Left forelimb (tissue), 1 donor: ENCODE data around the gene OR2B2.
"Not testable (repeated sequence)": the region's sequence is repeated elsewhere in the genome, so short reads cannot be mapped to it uniquely, and the experiment has no call there.

Source experiments
- DNase-seq: peaks from one replicate; pipeline ENCODE4 v3.0.0-alpha.2; 2018; ENCODE audit warnings: low spot score

The OR2B2 gene

GRCh38 chr6:27911956-27912446, at the start of gene OR2B2:
TSS of gene OR2B2 (minus strand) at chr6:27912396. CDS start at chr6:27912319, 77 bp downstream.
- no peak for DNase-seq

DNA sequence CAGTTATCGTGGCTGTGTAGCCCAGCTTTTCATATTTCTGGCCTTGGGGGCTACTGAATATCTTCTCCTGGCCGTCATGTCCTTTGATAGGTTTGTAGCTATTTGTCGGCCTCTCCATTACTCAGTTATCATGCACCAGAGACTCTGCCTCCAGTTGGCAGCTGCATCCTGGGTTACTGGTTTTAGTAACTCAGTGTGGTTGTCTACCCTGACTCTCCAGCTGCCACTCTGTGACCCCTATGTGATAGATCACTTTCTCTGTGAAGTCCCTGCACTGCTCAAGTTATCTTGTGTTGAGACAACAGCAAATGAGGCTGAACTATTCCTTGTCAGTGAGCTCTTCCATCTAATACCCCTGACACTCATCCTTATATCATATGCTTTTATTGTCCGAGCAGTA, 45.3 kb upstream of the OR2B2 start:
- no peak for DNase-seq

DNA sequence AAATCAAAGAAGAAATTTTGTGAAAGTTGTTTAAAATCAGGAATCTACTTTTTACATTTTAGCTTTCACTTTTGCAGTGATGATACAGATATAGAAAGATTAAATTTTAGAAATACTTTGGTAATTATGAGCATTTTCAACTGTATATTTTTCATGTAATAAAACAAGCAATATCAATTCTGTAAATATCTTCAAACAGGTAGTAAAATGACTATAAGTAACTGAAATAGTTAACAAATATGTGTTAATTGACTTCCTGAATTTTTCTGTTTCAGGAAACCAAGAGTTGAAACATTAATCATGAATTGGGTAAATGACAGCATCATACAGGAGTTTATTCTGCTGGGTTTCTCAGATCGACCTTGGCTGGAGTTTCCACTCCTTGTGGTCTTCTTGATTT, 44.7 kb upstream of the OR2B2 start, which contains the start of gene OR2B6:
TSS of gene OR2B6 (plus strand) at position 301 of the 400 bp plus-strand sequence. CDS start at position 301, 0 bp downstream.
- no peak for DNase-seq

DNA sequence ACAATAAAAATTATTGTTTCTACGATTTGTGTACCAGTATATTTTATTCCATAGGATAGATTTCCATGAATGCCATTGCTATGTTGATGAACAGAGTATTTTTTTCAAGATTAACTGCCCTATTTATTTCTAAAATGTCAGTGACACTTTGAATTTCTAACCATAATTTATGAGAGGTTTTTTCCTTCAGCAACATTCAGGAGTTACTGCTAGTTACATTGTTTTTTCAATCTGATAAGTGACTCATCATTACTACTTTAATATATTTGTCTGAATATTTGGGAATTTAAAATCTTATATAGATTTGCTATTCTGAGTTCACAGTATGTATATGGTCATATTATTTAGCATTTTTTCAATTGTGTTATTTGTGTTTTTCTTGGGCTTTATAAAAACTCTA, 38.8 kb upstream of the OR2B2 start:
- no peak for DNase-seq

- DNase-seq: no peak
Observed at GRCh38 chr6:27948237-27948636, 36.0 kb upstream of the OR2B2 start.

DNA sequence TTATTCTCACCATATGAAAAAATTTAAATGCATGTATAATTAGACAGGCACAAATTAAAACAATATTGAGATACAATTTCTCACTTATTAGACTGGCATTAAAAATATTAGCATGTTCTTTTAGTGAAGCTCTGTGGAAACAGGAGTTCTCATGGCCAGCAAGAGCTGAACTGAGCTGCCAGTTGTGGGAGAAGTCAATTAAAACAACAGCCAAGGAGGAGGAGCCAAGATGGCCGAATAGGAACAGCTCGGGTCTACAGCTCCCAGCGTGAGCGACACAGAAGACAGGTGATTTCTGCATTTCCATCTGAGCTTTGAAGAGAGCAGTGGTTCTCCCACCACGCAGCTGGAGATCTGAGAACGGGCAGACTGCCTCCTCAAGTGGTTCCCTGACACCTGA, 30.9 kb upstream of the OR2B2 start:
- DNase-seq: not testable (repeated sequence)

DNA sequence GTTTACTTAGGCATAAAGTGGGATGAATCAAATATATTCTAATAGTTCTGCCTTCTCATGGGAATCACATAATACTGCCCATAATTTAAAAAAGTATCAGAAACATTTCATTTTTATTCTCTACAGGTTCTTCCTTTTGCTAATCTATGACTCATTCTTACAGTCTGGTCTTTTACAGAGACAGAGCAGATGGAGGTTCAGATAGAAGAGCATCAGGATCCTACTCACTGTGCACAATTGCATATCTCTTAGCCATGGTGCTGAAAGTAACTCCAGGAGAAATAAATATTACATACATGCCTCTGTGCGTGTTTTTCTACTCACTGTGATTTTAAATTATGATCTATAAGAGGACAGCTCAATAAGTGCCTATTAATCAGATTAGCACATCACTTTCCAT, 28.6 kb upstream of the OR2B2 start:
- no peak for DNase-seq

- no peak for DNase-seq
Observed at GRCh38 chr6:27931209-27931608, 19.0 kb upstream of the OR2B2 start.

DNA sequence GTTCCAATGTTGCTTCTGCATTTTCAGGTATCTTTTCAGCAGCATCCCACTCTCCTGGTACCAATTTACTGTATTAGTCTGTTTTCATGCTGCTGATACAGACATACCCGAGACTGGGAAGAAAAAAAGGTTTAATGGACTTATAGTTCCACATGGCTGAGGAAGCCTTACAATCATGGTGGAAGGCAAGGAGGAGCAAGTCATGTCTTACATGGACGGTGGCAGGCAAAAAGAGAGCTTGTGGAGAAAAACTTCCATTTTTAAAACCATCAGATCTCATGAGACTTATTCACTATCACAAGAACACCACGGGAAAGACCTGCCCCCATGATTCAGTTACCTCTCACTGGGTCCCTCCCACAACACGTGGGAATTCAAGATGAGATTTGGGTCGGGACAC, 17.7 kb upstream of the OR2B2 start:
- DNase-seq: not testable (repeated sequence)

GRCh38 chr6:27928041-27928440, 15.8 kb upstream of the OR2B2 start:
- DNase-seq: not testable (repeated sequence)

DNA sequence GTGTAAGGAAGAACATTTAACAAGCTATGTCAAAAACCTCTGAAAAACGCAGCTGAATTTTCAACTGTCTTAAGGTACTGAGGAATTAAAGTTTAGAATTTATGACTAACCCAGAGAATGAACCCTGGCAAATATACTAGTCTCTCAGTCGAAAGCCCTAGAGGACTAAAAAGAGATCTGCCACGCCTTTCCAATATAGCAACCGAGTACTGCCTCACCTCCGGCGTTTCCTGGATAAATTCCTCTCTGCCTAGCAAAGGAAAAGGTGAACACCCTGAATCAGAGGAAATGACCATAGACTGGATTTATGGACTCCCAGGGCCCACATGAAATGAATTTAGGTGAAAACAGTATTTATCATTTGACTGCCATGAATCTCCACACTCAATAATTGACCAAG, 12.0 kb upstream of the OR2B2 start:
- no peak for DNase-seq

GRCh38 chr6:27922949-27923348, 10.8 kb upstream of the OR2B2 start:
- DNase-seq: no peak

GRCh38 chr6:27908017-27908416, 4.2 kb downstream of the OR2B2 start:
- no peak for DNase-seq

- peak; percentile 92 for DNase-seq
Observed at GRCh38 chr6:27902335-27903314, 9.6 kb downstream of the OR2B2 start.

- no peak for DNase-seq
Observed at GRCh38 chr6:27901801-27902200, 10.4 kb downstream of the OR2B2 start.

DNA sequence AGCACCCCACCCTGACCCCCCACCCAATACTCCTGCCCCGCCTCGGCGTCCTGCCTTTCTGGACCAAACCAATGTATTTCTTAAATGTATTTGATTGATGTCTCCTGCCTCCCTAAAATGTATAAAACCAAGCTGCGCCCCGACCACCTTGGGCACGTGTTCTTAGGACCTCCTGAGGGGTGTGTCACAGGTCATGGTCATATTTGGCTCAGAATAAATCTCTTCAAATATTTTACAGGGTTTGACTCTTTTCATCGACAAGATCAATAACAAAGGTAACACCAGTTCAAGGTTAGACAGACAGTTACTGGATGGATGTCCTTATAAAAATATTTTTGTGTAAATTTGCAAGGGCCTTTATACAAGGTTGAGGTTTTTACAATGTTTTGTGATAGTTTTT, 12.0 kb downstream of the OR2B2 start:
- not testable (repeated sequence) for DNase-seq

DNA sequence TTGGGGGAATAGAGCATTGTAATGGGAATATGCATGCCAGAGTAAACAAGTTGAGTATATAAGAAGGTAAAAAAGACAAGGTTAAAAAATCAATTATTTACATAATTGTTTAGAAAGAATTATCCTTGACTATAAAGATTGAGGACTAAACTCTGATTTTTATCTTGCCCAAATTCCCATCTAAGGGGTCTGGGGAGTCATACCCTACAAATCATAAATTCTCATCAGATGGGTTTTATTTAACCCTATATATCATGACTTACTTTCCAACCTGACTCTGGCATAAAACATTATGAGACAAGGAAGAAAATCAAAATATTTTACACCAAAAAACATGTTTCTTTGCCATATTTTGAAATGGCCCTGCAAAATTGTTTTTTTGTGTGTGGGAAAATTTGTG, 12.7 kb downstream of the OR2B2 start:
- no peak for DNase-seq

DNA sequence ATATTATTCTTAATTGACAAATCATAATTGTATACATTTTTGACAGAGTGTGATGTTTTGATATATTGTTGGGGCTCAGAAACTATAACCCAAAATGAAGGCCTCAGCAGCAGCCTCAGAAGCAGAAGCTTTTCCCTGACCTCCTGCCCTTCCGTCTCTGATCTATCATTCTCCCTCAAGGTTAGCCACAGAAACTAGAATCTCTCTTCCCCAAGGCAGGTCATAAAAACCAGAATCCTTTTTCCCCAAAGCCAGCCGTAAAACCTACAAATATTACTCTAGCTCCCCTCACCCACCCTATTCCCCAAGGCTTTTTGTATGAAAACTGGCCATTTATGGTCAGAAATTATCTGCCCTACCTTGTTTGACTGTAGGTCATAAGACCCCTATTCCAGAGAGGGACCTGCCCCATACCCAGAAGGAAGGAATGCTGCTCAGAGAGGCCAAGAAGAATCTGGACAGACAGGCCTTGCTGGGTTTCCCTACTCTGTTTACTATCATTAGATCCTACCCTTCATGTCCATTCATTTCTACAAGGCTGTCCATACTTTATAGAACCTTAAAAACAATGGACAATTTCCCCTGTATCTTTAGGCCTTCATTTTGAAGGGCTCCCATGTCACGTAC, 14.5 kb downstream of the OR2B2 start:
- no peak for DNase-seq

- DNase-seq: no peak
Observed at GRCh38 chr6:27896398-27896796, 15.8 kb downstream of the OR2B2 start.

GRCh38 chr6:27894839-27895762, 17.1 kb downstream of the OR2B2 start:
- DNase-seq: peak; percentile 81

DNA sequence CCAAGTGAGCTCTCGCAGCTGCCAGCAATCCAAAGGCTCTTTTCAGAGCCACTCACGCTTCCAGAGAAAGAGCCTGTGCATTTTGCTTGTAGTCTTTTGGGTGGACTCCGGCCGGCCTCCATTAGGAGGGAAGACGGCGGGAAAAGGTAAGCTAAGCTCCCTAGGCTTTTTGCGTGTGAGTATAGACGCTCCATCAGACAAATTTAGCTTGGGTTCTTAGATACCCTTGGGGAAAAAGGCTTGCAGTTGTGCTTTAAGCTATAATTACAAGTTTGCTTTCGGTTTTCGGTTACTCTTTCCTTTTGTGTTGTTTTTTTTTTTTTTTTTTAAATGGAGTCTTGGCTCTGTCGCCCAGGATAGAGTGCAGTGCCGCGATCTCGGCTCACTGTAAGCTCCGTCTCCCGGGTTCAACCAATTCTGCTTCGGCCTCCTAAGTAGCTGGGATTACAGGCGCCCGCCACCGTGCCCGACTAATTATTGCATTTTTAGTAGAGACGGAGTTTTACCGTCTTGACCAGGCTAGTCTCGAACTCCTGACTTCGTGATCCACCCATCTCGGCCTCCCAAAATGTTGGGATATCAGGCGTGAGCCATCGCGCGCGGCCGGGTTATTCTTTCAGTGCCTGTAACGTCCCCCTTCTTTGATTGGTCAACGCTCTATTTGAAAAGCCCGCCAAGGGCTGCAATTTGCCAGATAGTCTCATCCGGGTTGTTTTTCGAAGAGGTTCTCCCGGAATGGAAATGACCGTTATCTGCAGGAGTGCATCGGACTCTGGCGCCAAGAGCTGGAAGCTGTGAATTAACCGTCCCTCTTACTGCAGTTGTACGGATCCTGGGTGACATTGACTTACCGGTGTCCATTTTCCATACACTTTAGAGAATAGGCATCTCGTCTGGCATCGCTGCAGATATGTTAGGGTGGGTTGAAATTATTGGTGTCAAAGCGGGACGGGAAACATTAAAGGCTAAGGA, 18.1 kb downstream of the OR2B2 start:
- peak; percentile 93 for DNase-seq
